Immature natural killer cell (primary cell): ENCODE data around the gene EEF1G. TPM values are rescaled to one million over a fixed set of nuclear protein-coding genes. Genes with fewer than 3 reads are reported as not detected.

Experiments used
- DNase-seq, 3 donors: peaks; one replicate each; pipeline ENCODE4 v3.0.0; 2022; ENCODE audit warnings: mixed read lengths in 1 of 3
- H3K27ac Mint-ChIP-seq, 6 donors: one replicate each; pipeline ENCODE4 v1.8.0; 2020; ENCODE audit warnings: mixed read lengths in 6 of 6, mild to moderate bottlenecking in 5 of 6, inconsistent platforms in 4 of 6, moderate library complexity in 3 of 6
- H3K27me3 Mint-ChIP-seq, 3 donors: one replicate each; pipeline ENCODE4 v1.8.0; 2020 to 2021; ENCODE audit warnings: low read depth in 3 of 3, mild to moderate bottlenecking in 3 of 3, mixed read lengths in 3 of 3, moderate library complexity in 3 of 3, inconsistent platforms in 1 of 3
- H3K36me3 Mint-ChIP-seq, 3 donors: one replicate each; pipeline ENCODE4 v1.8.0; 2020; ENCODE audit warnings: mixed read lengths in 3 of 3, inconsistent platforms in 2 of 3, mild to moderate bottlenecking in 2 of 3
- H3K4me1 Mint-ChIP-seq, 2 donors: one replicate each; pipeline ENCODE4 v1.8.0; 2020; ENCODE audit warnings: inconsistent platforms in 2 of 2, mild to moderate bottlenecking in 2 of 2, mixed read lengths in 2 of 2, moderate library complexity in 1 of 2
- H3K4me3 Mint-ChIP-seq, 5 donors: one replicate each; pipeline ENCODE4 v1.8.0; 2020; ENCODE audit warnings: mild to moderate bottlenecking in 5 of 5, mixed read lengths in 5 of 5, inconsistent platforms in 3 of 5, moderate library complexity in 3 of 5
- H3K9me3 Mint-ChIP-seq, 6 donors: one replicate each; pipeline ENCODE4 v1.8.0; 2020; ENCODE audit warnings: mild to moderate bottlenecking in 6 of 6, mixed read lengths in 6 of 6, inconsistent platforms in 4 of 6, moderate library complexity in 3 of 6
- polyA plus RNA-seq, 3 donors: library from polyadenylated mRNA; unstranded; fragments of 300-500 nt; fragmentation: Illumina TruSeq; gene quantifications; one replicate each; pipeline ENCODE4 v1.2.3, GENCODE V29; 2021

EEF1G gene
- polyA plus RNA-seq, 3 donors from 2014 or later, result 628 to 849 (median 821) TPM

DNA sequence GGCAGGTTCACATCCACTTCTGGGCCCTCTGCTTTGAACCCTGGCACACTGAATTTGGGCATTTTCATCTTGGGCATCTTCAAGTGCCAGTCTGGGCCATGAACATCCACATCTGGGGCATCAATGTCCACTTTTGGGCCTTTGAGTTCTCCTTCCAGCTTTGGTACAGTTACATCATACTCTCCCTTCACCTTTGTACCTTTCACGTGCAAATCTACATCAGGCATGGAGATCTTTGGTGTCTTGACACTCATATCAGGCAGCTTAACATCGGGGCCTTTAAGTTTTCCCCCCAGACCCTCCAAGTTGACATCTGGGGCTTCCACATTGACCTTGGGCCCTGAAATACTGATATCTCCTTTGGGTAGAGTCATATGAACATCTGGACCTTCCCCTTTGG, 41.6 kb downstream of the EEF1G start:
- H3K36me3 Mint-ChIP-seq, result peaks cover 11 to 69% (median 41%) of the 10 kb centered on the region in 3 donors
- DNase-seq, result no peak
- peak overlapping the region in 5 of 6 donors; percentile 18 to 69 (median 54) for H3K27ac Mint-ChIP-seq
- H3K4me1 Mint-ChIP-seq, result peaks cover 33 to 73% of the 10 kb centered on the region in 2 donors
- H3K9me3 Mint-ChIP-seq, result no peaks in the 10 kb centered on the region
- H3K27me3 Mint-ChIP-seq, result peaks cover 0 to 6% (median 3%) of the 10 kb centered on the region in 3 donors
- H3K4me3 Mint-ChIP-seq, result no peak overlapping the region

DNA sequence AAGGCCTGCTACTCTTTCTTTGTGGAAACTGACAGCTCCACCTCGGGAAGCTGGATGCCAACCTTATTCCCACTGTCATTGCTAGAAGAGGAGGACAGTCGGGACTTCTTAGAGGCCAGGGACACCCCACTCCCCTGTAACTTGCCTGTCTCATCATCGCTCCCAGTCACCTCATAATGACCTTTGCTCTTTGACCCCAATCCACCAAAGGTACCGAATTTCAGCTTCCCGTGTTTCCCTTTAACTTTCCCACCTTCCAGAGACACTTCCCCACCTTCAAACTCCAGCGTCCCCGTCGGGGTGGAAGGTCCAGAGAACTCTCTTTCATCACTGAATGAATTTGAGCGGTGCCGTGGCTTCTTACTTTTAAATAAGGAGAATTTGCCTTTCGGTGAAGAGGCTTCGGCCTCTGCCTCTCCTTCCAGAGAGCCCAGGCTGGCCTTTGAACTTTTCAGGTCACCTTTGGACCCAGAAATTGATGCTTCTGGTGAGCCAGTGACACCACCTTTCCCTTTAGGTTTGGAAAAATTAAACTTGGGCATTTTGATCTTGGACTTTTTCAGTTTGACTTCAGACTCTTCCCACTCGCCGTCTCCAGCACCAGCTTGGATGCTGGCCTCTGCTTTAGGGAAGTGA, 56.8 kb downstream of the EEF1G start:
- Mint-ChIP-seq H3K9me3 (no peaks in the 10 kb centered on the region), H3K36me3 (peaks cover 4 to 53% (median 18%) of the 10 kb centered on the region in 3 donors), H3K4me3 (no peak overlapping the region), H3K4me1 (peaks cover 28 to 65% of the 10 kb centered on the region in 2 donors), H3K27me3 (no peaks in the 10 kb centered on the region), H3K27ac (peak overlapping the region in 3 of 6 donors; percentile 45 to 64 (median 64))
- no peak for DNase-seq

DNA sequence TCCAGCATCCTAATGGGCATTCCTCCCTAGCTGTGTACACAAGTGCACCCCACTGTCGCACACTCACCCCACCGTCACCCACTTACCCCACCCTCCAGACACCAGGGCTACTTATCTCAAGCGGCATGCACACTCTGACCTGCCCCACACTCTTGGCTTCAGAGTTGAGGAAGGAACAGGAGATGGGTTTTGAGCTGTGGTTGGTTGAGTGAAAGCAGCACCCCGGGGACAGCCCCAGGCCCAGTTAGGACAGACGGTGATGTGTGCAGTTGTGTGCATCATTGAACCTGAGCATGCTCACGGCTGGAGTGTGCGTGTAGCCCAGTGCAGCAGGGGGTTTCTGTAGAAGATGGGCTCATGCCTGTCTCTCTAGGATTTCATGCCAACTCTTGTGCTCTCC, 59.5 kb downstream of the EEF1G start:
- H3K4me3 Mint-ChIP-seq, result no peak overlapping the region
- H3K36me3 Mint-ChIP-seq, result peaks cover 3 to 30% (median 8%) of the 10 kb centered on the region in 3 donors
- no peaks in the 10 kb centered on the region for H3K9me3 Mint-ChIP-seq
- DNase-seq, result no peak
- peak overlapping the region in 1 of 6 donors; percentile 45 for H3K27ac Mint-ChIP-seq
- H3K27me3 Mint-ChIP-seq, result peaks cover 0 to 1% (median 0%) of the 10 kb centered on the region in 3 donors
- peaks cover 21 to 55% of the 10 kb centered on the region in 2 donors for H3K4me1 Mint-ChIP-seq

DNA sequence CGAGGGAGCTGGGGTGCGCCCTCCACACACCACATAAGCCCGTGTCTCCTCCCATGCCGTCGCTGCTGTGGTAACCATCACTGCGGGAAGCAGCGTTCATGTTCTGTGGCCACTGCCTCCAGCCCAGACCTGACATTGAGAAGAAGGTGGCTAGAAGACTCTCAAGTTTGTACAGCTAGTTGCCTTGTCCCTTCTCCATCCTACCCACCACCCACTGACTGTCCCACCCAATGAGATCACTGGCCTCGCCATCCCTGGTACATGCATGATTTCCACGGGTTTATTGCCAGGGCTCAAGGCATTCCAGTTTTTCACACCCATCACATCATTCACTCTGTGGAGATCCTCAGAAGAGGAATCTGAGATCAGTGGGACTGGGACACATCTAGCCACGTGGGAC, 60.1 kb downstream of the EEF1G start:
- H3K27me3 Mint-ChIP-seq, result peaks cover 0 to 1% (median 0%) of the 10 kb centered on the region in 3 donors
- H3K27ac Mint-ChIP-seq, result peak overlapping the region in 3 of 6 donors; percentile 12 to 70 (median 53)
- DNase-seq, result no peak
- no peaks in the 10 kb centered on the region for H3K9me3 Mint-ChIP-seq
- H3K4me3 Mint-ChIP-seq, result no peak overlapping the region
- H3K36me3 Mint-ChIP-seq, result peaks cover 3 to 27% (median 8%) of the 10 kb centered on the region in 3 donors
- H3K4me1 Mint-ChIP-seq, result peaks cover 21 to 59% of the 10 kb centered on the region in 2 donors

DNA sequence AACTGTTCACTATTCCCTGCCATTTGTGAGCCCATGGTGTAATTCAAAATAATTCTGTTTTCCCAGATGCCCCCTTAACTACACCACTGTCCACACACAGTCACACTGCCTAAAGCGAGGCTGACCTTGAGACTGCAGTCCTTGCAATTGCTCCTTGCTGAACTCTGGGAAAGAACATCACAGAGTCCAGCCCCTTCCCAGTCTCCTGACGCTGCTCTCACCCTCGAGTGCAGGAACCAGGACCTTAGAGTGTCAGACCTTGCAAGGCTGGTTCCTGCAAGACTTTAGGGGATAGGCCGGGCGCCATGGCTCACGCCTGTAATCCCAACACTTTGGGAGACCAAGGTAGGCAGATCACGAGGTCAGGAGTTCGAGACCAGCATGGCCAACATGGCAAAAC, 60.7 kb downstream of the EEF1G start:
- no peak for DNase-seq
- peak overlapping the region in 1 of 6 donors; percentile 17 for H3K27ac Mint-ChIP-seq

More for the DNA sequence above, 60.7 kb downstream of the EEF1G start:
- H3K4me3 Mint-ChIP-seq, result no peak overlapping the region
- H3K4me1 Mint-ChIP-seq, result peaks cover 21 to 59% of the 10 kb centered on the region in 2 donors
- H3K9me3 Mint-ChIP-seq, result no peaks in the 10 kb centered on the region
- peaks cover 0 to 1% (median 0%) of the 10 kb centered on the region in 3 donors for H3K27me3 Mint-ChIP-seq
- peaks cover 0 to 21% (median 8%) of the 10 kb centered on the region in 3 donors for H3K36me3 Mint-ChIP-seq

Other genes starting within 250 kb of the EEF1G start
- 10 to 100 TPM in 1 of 3 donors, 1 to 10 TPM in 2; 3.2 to 11.2 (median 8.1) TPM for gene ASRGL1, start 236.4 kb downstream of the EEF1G start, polyA plus RNA-seq
- gene SCGB1A1, start 154.9 kb downstream of the EEF1G start, polyA plus RNA-seq, result not detected
- gene AHNAK, start 27.1 kb downstream of the EEF1G start, polyA plus RNA-seq, result 100 to 1,000 TPM in 1 of 3 donors, 10 to 100 TPM in 2; 45.0 to 217 (median 57.2) TPM
- 10 to 100 TPM in 2 of 3 donors, 1 to 10 TPM in 1; 7.3 to 16.2 (median 12.5) TPM for gene TUT1, start 17.6 kb upstream of the EEF1G start, polyA plus RNA-seq
- gene MTA2, start 28.0 kb upstream of the EEF1G start, polyA plus RNA-seq, result 10 to 100 TPM in 2 of 3 donors, 1 to 10 TPM in 1; 9.7 to 48.4 (median 22.4) TPM
- gene EML3, start 38.9 kb upstream of the EEF1G start, polyA plus RNA-seq, result 10 to 100 TPM; 15.9 to 25.8 (median 17.9) TPM
- 1 to 10 TPM in 2 of 3 donors, under 1 TPM in 1; 0.17 to 2.1 (median 1.6) TPM for gene ROM1, start 39.4 kb upstream of the EEF1G start, polyA plus RNA-seq
- gene B3GAT3, start 48.1 kb upstream of the EEF1G start, polyA plus RNA-seq, result 10 to 100 TPM; 35.5 to 54.1 (median 49.7) TPM
- 100 to 1,000 TPM; 135 to 246 (median 167) TPM for gene GANAB, start 72.7 kb upstream of the EEF1G start, polyA plus RNA-seq
- gene INTS5, start 79.4 kb upstream of the EEF1G start, polyA plus RNA-seq, result 10 to 100 TPM; 19.1 to 43.9 (median 22.4) TPM
- 100 to 1,000 TPM; 125 to 152 (median 136) TPM for gene C11orf98, start 91.3 kb upstream of the EEF1G start, polyA plus RNA-seq
- gene CSKMT, start 91.4 kb upstream of the EEF1G start, polyA plus RNA-seq, result 1 to 10 TPM in 2 of 3 donors, not detected in 1; 2.1 to 4.4 TPM
- gene UQCC3, start 97.8 kb upstream of the EEF1G start, polyA plus RNA-seq, result 10 to 100 TPM; 13.9 to 18.0 (median 14.0) TPM
- gene LBHD1, start 98.4 kb upstream of the EEF1G start, polyA plus RNA-seq, result 10 to 100 TPM in 1 of 3 donors, 1 to 10 TPM in 2; 6.3 to 11.4 (median 6.5) TPM
- 100 to 1,000 TPM in 2 of 3 donors, 10 to 100 TPM in 1; 93.1 to 152 (median 152) TPM for gene UBXN1, start 105.2 kb upstream of the EEF1G start, polyA plus RNA-seq
- not detected for gene LRRN4CL, start 115.6 kb upstream of the EEF1G start, polyA plus RNA-seq
- 10 to 100 TPM; 52.5 to 54.1 (median 53.6) TPM for gene BSCL2, start 133.5 kb upstream of the EEF1G start, polyA plus RNA-seq
- gene GNG3, start 133.8 kb upstream of the EEF1G start, polyA plus RNA-seq, result not detected
- gene HNRNPUL2, start 153.6 kb upstream of the EEF1G start, polyA plus RNA-seq, result 1 to 10 TPM in 2 of 3 donors, under 1 TPM in 1; 0.97 to 4.8 (median 1.1) TPM
- 10 to 100 TPM; 11.2 to 19.0 (median 14.5) TPM for gene TTC9C, start 154.6 kb upstream of the EEF1G start, polyA plus RNA-seq
- gene ZBTB3, start 180.3 kb upstream of the EEF1G start, polyA plus RNA-seq, result 10 to 100 TPM in 1 of 3 donors, 1 to 10 TPM in 2; 4.1 to 14.2 (median 5.5) TPM
- gene POLR2G, start 187.7 kb upstream of the EEF1G start, polyA plus RNA-seq, result 100 to 1,000 TPM; 397 to 564 (median 472) TPM
- gene TAF6L, start 197.5 kb upstream of the EEF1G start, polyA plus RNA-seq, result 1 to 10 TPM; 3.8 to 9.6 (median 7.3) TPM
- 100 to 1,000 TPM; 162 to 290 (median 174) TPM for gene TMEM179B, start 213.5 kb upstream of the EEF1G start, polyA plus RNA-seq
- 10 to 100 TPM; 47.9 to 69.7 (median 63.2) TPM for gene TMEM223, start 218.1 kb upstream of the EEF1G start, polyA plus RNA-seq
- gene NXF1, start 231.5 kb upstream of the EEF1G start, polyA plus RNA-seq, result 10 to 100 TPM; 42.9 to 73.3 (median 66.0) TPM